ENCODE data around the gene FOLR1. TPM values are rescaled to one million over a fixed set of nuclear protein-coding genes. Genes with fewer than 3 reads are reported as not detected.

FOLR1 gene
- total RNA-seq, 1 donor from 2014 or later: 0.20 TPM

DNA sequence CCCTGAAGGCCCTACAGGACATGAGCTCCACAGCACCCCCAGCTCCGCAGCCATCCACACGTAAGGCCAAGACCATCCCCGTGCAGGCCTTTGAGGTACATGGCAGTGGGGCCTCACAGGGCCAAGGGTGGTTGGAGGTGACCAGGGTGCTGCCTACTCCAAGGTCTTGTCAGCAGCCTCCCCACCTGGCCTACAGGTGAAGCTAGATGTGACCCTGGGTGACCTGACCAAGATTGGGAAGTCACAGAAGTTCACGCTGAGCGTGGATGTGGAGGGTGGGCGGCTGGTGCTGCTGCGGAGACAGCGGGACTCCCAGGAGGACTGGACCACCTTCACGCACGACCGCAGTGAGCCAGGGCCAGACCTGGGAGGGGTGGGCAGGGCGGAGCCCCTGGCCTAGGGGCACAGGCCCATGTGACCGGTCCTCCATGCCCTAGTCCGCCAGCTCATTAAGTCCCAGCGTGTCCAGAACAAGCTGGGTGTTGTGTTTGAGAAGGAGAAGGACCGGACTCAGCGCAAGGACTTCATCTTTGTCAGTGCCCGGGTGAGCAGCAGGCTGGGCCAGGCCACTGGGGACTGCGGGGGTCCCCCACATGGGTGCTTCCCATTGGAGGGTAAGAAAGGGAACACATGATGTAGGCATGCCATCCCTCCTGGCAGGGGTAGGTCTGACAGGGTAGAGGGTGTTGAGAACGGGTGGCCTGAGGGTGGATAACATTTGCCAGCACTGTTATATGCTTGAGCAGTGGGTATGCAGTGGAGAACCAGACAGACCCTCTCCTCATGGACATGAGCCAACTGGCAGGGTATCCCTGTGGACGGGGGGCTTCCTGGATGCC, 38.2 kb downstream of the FOLR1 start:
- H3K4me1 Mint-ChIP-seq (ENCODE audit: low read depth): peaks cover 33% of the 10 kb centered on the region
- H3K4me3 Mint-ChIP-seq (ENCODE audit: unreplicated experiment): no peak overlapping the region
- H3K27me3 Mint-ChIP-seq (ENCODE audit: low read depth): no peaks in the 10 kb centered on the region
- peaks cover 49% of the 10 kb centered on the region for H3K36me3 Mint-ChIP-seq (ENCODE audit: low read depth)
- TF ChIP-seq, protein P1, sequence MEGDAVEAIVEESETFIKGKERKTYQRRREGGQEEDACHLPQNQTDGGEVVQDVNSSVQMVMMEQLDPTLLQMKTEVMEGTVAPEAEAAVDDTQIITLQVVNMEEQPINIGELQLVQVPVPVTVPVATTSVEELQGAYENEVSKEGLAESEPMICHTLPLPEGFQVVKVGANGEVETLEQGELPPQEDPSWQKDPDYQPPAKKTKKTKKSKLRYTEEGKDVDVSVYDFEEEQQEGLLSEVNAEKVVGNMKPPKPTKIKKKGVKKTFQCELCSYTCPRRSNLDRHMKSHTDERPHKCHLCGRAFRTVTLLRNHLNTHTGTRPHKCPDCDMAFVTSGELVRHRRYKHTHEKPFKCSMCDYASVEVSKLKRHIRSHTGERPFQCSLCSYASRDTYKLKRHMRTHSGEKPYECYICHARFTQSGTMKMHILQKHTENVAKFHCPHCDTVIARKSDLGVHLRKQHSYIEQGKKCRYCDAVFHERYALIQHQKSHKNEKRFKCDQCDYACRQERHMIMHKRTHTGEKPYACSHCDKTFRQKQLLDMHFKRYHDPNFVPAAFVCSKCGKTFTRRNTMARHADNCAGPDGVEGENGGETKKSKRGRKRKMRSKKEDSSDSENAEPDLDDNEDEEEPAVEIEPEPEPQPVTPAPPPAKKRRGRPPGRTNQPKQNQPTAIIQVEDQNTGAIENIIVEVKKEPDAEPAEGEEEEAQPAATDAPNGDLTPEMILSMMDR (IDR thresholded peaks at IDR 0.05): no peak
- no peak overlapping the region for H3K27ac Mint-ChIP-seq (ENCODE audit: unreplicated experiment)
- no peaks in the 10 kb centered on the region for H3K9me3 Mint-ChIP-seq (ENCODE audit: low read depth)
- DNase-seq (ENCODE audit: low spot score): peak; percentile 83

DNA sequence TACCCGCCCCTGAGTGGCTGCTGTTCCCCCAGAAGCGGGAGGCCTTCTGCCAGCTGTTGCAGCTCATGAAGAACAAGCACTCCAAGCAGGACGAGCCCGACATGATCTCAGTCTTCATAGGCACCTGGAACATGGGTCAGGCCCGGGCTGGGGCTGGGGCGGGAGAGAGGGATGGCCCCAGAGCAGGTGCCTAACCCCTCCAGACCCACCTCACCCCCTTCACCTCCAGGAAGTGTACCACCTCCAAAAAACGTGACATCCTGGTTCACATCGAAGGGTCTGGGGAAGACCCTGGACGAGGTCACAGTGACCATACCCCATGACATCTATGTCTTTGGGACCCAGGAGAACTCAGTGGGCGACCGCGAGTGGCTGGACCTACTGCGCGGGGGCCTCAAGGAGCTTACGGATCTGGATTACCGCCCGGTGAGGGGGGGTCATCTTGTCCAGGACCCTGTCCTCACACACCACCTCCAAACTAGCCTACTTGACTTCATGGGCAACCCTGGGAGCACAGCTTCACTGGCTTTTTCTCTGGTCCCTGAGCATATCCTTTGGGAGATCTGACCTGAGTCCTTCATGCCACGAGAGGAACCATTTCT, 38.9 kb downstream of the FOLR1 start:
- H3K4me1 Mint-ChIP-seq (ENCODE audit: low read depth): peaks cover 26% of the 10 kb centered on the region
- H3K27me3 Mint-ChIP-seq (ENCODE audit: low read depth): no peaks in the 10 kb centered on the region
- H3K4me3 Mint-ChIP-seq (ENCODE audit: unreplicated experiment): no peak overlapping the region
- H3K9me3 Mint-ChIP-seq (ENCODE audit: low read depth): no peaks in the 10 kb centered on the region
- DNase-seq (ENCODE audit: low spot score): peak; percentile 76
- TF ChIP-seq, protein P1 (IDR thresholded peaks at IDR 0.05): no peak
- peaks cover 47% of the 10 kb centered on the region for H3K36me3 Mint-ChIP-seq (ENCODE audit: low read depth)
- no peak overlapping the region for H3K27ac Mint-ChIP-seq (ENCODE audit: unreplicated experiment)

DNA sequence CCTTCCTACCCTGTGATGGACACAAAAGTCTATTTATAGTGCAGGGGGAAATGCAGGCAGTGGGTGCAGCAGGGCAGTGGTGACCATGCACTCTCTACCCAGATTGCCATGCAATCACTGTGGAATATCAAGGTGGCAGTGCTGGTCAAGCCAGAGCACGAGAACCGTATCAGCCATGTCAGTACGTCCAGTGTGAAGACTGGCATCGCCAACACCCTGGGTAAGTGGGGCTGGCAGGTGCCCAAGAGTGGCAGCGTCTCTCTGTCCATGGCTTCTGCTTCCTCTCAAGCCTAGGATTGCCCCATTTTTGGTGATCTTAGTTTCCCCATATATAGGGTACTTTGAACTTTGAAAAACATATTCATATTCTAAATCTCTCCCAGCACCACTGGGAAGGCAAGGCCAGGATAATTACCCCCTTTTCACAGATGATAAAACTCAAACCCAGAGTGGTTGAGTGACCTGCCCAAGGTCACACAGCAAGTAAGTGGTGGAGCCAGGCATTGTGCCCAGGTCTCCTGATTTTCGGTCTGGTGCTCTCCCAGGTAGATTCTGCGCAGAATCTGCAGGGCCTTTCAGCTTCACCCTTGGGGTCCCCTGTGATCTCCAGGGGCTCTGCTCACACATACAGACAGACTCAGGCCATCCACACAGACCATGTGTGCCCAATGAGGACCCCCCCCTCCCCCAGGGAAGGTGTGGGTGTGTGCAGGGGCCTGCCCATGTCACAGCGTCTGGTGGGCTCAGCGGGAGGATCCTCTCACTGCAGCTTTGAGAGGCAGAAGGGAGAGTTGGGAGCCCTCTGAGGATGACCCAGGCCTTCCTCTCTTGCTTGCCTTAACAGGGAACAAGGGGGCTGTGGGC, 39.7 kb downstream of the FOLR1 start:
- Mint-ChIP-seq H3K27ac (ENCODE audit: unreplicated experiment) (no peak overlapping the region), H3K4me1 (ENCODE audit: low read depth) (peaks cover 19% of the 10 kb centered on the region), H3K9me3 (ENCODE audit: low read depth) (no peaks in the 10 kb centered on the region), H3K36me3 (ENCODE audit: low read depth) (peaks cover 49% of the 10 kb centered on the region), H3K4me3 (ENCODE audit: unreplicated experiment) (no peak overlapping the region), H3K27me3 (ENCODE audit: low read depth) (no peaks in the 10 kb centered on the region)
- peak; percentile 80 for DNase-seq (ENCODE audit: low spot score)
- TF ChIP-seq, protein P1 (IDR thresholded peaks at IDR 0.05): no peak

DNA sequence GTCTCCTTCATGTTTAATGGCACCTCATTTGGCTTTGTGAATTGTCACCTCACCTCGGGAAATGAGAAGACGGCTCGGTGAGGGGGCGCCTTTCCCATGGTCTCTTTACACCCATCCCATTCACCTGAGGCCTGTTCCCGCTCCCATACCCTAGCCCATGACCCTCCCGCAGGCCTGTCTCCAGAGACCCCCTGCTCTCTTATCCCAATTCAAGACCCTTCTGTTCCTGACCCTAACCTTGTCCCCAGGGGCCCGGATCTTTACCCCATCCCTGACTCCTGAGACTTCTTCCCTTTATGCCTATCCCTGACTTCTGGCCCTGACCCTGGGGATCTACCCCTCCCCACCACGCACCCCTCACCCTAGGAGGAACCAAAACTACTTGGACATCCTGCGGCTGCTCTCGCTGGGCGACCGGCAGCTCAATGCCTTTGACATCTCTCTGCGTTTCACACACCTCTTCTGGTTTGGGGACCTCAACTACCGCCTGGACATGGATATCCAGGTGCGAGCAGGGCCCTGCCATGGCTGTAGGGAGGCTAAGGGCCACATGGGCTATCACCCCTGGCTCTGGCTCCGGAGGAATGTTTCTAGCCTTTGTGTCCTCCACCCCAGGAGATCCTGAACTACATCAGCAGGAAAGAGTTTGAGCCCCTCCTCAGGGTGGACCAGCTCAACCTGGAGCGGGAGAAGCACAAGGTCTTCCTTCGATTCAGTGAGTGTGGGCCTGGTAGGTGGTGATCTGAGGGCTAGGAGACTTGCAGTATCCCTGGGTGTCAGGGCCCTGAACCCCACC, 40.5 kb downstream of the FOLR1 start:
- Mint-ChIP-seq H3K36me3 (ENCODE audit: low read depth) (peaks cover 52% of the 10 kb centered on the region), H3K27me3 (ENCODE audit: low read depth) (no peaks in the 10 kb centered on the region), H3K4me1 (ENCODE audit: low read depth) (peaks cover 10% of the 10 kb centered on the region), H3K27ac (ENCODE audit: unreplicated experiment) (no peak overlapping the region), H3K4me3 (ENCODE audit: unreplicated experiment) (no peak overlapping the region), H3K9me3 (ENCODE audit: low read depth) (no peaks in the 10 kb centered on the region)
- DNase-seq (ENCODE audit: low spot score): no peak
- TF ChIP-seq, protein P1 (IDR thresholded peaks at IDR 0.05): no peak

Measured in chondrocyte (in vitro differentiated cells).